ENCODE data around the gene NR4A3.

The NR4A3 gene

GRCh38 chr9:99848447-99848846, 26.8 kb downstream of the NR4A3 start (continued):
- TF ChIP-seq CSRNP3 (CRISPR knock-in tag; IDR thresholded peaks at IDR 0.05) (no peak), ESRRG (CRISPR knock-in tag; IDR thresholded peaks at IDR 0.05) (no peak), RARB (CRISPR knock-in tag; IDR thresholded peaks at IDR 0.05) (no peak), TOX (CRISPR knock-in tag; IDR thresholded peaks at IDR 0.05; ENCODE audit: borderline replicate concordance) (no peak), BACH2 (CRISPR knock-in tag; IDR thresholded peaks at IDR 0.05; ENCODE audit: borderline replicate concordance) (no peak)

DNA sequence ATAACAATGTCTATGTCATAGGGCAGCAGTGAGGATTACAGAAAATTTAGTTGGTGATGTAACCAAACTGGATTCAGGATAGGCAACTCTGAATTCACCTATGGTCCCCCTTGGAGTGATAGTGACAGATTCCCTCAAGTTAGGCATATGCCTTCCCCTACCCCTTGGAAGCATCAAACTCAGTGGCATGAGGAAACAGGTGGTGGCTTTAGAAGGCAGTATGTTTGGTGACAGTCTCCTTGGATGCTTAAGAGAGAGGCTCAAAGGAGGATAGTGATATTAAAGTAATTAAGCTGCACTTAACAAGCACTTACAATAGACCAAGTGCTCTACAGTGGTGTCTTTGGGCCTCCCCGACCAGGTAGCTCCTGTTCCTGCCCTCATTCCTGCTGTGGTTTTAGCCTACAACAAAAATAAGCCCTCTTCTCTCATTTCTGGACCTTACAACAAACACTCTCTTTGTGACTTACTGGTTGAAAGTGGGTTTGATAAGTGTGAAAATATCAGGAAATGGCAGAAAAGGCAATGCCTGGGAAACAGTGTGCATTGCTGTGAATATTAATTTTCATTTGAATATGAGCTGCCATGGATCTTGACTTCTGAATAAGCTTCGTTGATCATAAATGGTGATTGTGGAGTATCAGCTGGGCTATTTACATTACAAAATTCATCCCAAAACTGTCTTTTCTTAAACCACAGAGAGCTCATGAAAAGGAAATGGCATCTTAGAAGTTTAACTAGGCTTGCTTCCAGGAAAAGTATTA, 29.2 kb downstream of the NR4A3 start:
- ATAC-seq: no peak
- no peak for TF ChIP-seq ZNF70 (CRISPR knock-in tag; IDR thresholded peaks at IDR 0.05)
- TF ChIP-seq RARB (CRISPR knock-in tag; IDR thresholded peaks at IDR 0.05): no peak
- TF ChIP-seq, protein P1, sequence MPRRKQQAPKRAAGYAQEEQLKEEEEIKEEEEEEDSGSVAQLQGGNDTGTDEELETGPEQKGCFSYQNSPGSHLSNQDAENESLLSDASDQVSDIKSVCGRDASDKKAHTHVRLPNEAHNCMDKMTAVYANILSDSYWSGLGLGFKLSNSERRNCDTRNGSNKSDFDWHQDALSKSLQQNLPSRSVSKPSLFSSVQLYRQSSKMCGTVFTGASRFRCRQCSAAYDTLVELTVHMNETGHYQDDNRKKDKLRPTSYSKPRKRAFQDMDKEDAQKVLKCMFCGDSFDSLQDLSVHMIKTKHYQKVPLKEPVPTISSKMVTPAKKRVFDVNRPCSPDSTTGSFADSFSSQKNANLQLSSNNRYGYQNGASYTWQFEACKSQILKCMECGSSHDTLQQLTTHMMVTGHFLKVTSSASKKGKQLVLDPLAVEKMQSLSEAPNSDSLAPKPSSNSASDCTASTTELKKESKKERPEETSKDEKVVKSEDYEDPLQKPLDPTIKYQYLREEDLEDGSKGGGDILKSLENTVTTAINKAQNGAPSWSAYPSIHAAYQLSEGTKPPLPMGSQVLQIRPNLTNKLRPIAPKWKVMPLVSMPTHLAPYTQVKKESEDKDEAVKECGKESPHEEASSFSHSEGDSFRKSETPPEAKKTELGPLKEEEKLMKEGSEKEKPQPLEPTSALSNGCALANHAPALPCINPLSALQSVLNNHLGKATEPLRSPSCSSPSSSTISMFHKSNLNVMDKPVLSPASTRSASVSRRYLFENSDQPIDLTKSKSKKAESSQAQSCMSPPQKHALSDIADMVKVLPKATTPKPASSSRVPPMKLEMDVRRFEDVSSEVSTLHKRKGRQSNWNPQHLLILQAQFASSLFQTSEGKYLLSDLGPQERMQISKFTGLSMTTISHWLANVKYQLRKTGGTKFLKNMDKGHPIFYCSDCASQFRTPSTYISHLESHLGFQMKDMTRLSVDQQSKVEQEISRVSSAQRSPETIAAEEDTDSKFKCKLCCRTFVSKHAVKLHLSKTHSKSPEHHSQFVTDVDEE (CRISPR knock-in tag; IDR thresholded peaks at IDR 0.05): no peak
- TF ChIP-seq ZNF565 (CRISPR knock-in tag; conservative IDR thresholded peaks at IDR 0.05; ENCODE audit: low read depth): no peak
- no peak for TF ChIP-seq PATZ1 (CRISPR knock-in tag; IDR thresholded peaks at IDR 0.05; ENCODE audit: borderline replicate concordance)
- TF ChIP-seq TCF4 (CRISPR knock-in tag; IDR thresholded peaks at IDR 0.05; ENCODE audit: borderline replicate concordance): no peak
- no peak for TF ChIP-seq ZC3H10 (CRISPR knock-in tag; IDR thresholded peaks at IDR 0.05)
- TF ChIP-seq ISL1 (CRISPR knock-in tag; IDR thresholded peaks at IDR 0.05): no peak
- TF ChIP-seq ESRRG (CRISPR knock-in tag; IDR thresholded peaks at IDR 0.05): no peak

GRCh38 chr9:99851500-99851822, 29.8 kb downstream of the NR4A3 start:
- ATAC-seq: no peak
- no peak for TF ChIP-seq ZFP30 (CRISPR knock-in tag; IDR thresholded peaks at IDR 0.05)

GRCh38 chr9:99852617-99853016, 30.9 kb downstream of the NR4A3 start:
- ATAC-seq: no peak
- TF ChIP-seq TOX (CRISPR knock-in tag; IDR thresholded peaks at IDR 0.05; ENCODE audit: borderline replicate concordance) (no peak), ESRRG (CRISPR knock-in tag; IDR thresholded peaks at IDR 0.05) (no peak), ISL1 (CRISPR knock-in tag; IDR thresholded peaks at IDR 0.05) (no peak), RARB (CRISPR knock-in tag; IDR thresholded peaks at IDR 0.05) (no peak), ZNF70 (CRISPR knock-in tag; IDR thresholded peaks at IDR 0.05) (no peak), BACH2 (CRISPR knock-in tag; IDR thresholded peaks at IDR 0.05; ENCODE audit: borderline replicate concordance) (no peak), PPARA (CRISPR knock-in tag; IDR thresholded peaks at IDR 0.05; ENCODE audit: borderline replicate concordance) (no peak), CSDC2 (CRISPR knock-in tag; IDR thresholded peaks at IDR 0.05) (no peak), TCF4 (CRISPR knock-in tag; IDR thresholded peaks at IDR 0.05; ENCODE audit: borderline replicate concordance) (no peak), ARNTL (CRISPR knock-in tag; IDR thresholded peaks at IDR 0.05; ENCODE audit: borderline replicate concordance, low read depth) (no peak), ZNF8 (CRISPR knock-in tag; IDR thresholded peaks at IDR 0.05) (no peak), CREB5 (CRISPR knock-in tag; IDR thresholded peaks at IDR 0.05; ENCODE audit: low read depth) (no peak)
- TF ChIP-seq, protein P1 (CRISPR knock-in tag; IDR thresholded peaks at IDR 0.05): no peak

Data from SK-N-SH treated with all-trans-retinoic acid at 6 μM for 48 hours (cell line).